Ovary (tissue), 9 donors: ENCODE results near the gene EIF4E1B. TPM values are rescaled to one million over a fixed set of nuclear protein-coding genes. Genes with fewer than 3 reads are reported as not detected.

Experiments used
- DNase-seq, 5 donors: peaks; one replicate each; pipeline ENCODE4 v3.0.0-alpha.2; 2019 to 2020
- H3K27ac ChIP-seq, 2 donors: fragments of 200-600 bp; one replicate each; pipeline versions ENCODE4 v1.5.1 to v1.8.0; 2019 to 2022
- H3K27me3 ChIP-seq: fragments of 200-600 bp; one replicate; pipeline ENCODE4 v1.8.0; 2022
- H3K36me3 ChIP-seq: fragments of 200-600 bp; sonication (generic); one replicate; pipeline ENCODE4 v1.5.1; 2019
- H3K4me1 ChIP-seq: one replicate; pipeline ENCODE4 v1.8.1; 2013; ENCODE audit warnings: mild to moderate bottlenecking, moderate library complexity; ENCODE audit not compliant: insufficient read depth
- H3K4me3 ChIP-seq: fragments of 200-600 bp; sonication (generic); one replicate; pipeline ENCODE4 v1.5.1; 2017
- H3K9me3 ChIP-seq, 2 donors: fragments of 200-600 bp in 1 of 2; sonication (generic) in 1 of 2; one replicate each; pipeline versions ENCODE4 v1.5.1 to v1.8.1; 2013 to 2019; ENCODE audit warnings: mild to moderate bottlenecking in 1 of 2, moderate library complexity in 1 of 2
- CTCF ChIP-seq, 3 donors: fragments of 450-650 bp in 2 of 3; fragments of 200-600 bp in 1 of 3; IDR thresholded peaks; one replicate each; pipeline versions ENCODE4 v1.5.1 to v1.8.0; 2016 to 2022; ENCODE audit warnings: antibody characterized with exemption in 3 of 3, mild to moderate bottlenecking in 1 of 3
- EP300 ChIP-seq: sonication (generic); formaldehyde crosslinking; IDR thresholded peaks from one replicate; pipeline ENCODE4 v1.6.1; 2017; ENCODE audit warnings: antibody characterized with exemption
- POLR2A ChIP-seq: fragments of 450-650 bp; IDR thresholded peaks from one replicate; pipeline ENCODE4 v1.6.1; 2017; ENCODE audit warnings: antibody characterized with exemption, mild to moderate bottlenecking, moderate library complexity
- WGBS, 3 donors: extraction: QIAGEN DNeasy Blood & Tissue Kit in 1 of 3; methylation state at CpG; one replicate each; pipeline versions ENCODE4 v1.1.5 to v1.1.7; 2013 to 2017; 5-methylcytosine and 5-hydroxymethylcytosine counted together
- intact Hi-C, 4 donors: fragments of 100-400 bp; cut with DNase I; formaldehyde crosslinking; loops; one replicate each; pipeline versions ENCODE4 v1.11.0 to v1.15.1; 2022 to 2023
- polyA plus RNA-seq, 2 donors: library from polyadenylated mRNA; stranded (reverse); fragments of 200-250 nt in 1 of 2; fragments of 350-450 nt in 1 of 2; fragmentation: Illumina TruSeq in 1 of 2; extraction: RNeasy Lipid Tissue Mini Kit (QIAGEN cat#74804) in 1 of 2; gene quantifications; one replicate each; pipeline ENCODE4 v1.2.3, GENCODE V29; 2013 to 2014
- total RNA-seq, 7 donors: library from RNA; depleted of rRNA in 2 of 7; stranded (reverse); fragments of >200 nt in 2 of 7; fragmentation: NEBNext Ultra II Directional in 3 of 7; extraction: Animal tissue kit (Norgen Biotek cat#: 25700) in 3 of 7; gene quantifications; one replicate each; pipeline versions ENCODE4 v1.1.0 to v1.2.4, GENCODE V29; 2016 to 2023
- donor health status: DM: no; HTN: no; CAD: no; lungs with moderate emphysema.
- donor health status: DM: no; HTN: no; CAD: no.
- donor health status: Bipolar disorder and iron deficiency.
- donor health status: DM: yes; HTN: yes; CAD: no.
- donor health status: DM: no; HTN: no; CAD: no.
- donor health status: DM: yes; HTN: yes; CAD: no.

Gene EIF4E1B
- total and polyA plus RNA-seq, 9 donors: 0.61 TPM; not detected in 8

GRCh38 chr5:176603091-176603490, 27.4 kb upstream of the EIF4E1B start:
- Histone ChIP-seq H3K4me3 (no peak overlapping the region), H3K27me3 (no peaks in the 10 kb centered on the region), H3K9me3 (no peaks in the 10 kb centered on the region), H3K27ac (no peak overlapping the region), H3K4me1 (no peaks in the 10 kb centered on the region), H3K36me3 (no peaks in the 10 kb centered on the region)
- intact Hi-C loops: no loop called here
- no peak for TF ChIP-seq EP300
- TF ChIP-seq POLR2A: no peak
- TF ChIP-seq CTCF (IDR thresholded peaks at IDR 0.05): no peak
- 16 to 25% (median 19%) methylated on average over 2 of the region's 2 CpGs for WGBS, 3 donors
- DNase-seq: no peak

GRCh38 chr5:176606032-176606431, 24.4 kb upstream of the EIF4E1B start:
- peaks cover 2% of the 10 kb centered on the region for H3K27me3 ChIP-seq
- TF ChIP-seq POLR2A (no peak), CTCF (IDR thresholded peaks at IDR 0.05) (no peak), EP300 (no peak)
- WGBS, 3 donors: 36 to 43% (median 37%) methylated on average over 3 of the region's 3 CpGs
- no peak for DNase-seq
- H3K36me3 ChIP-seq: no peaks in the 10 kb centered on the region
- H3K4me1 ChIP-seq: peaks cover 4% of the 10 kb centered on the region
- no peak overlapping the region for H3K4me3 ChIP-seq
- H3K27ac ChIP-seq: no peak overlapping the region
- H3K9me3 ChIP-seq: no peaks in the 10 kb centered on the region
- intact Hi-C loops: no loop called here

GRCh38 chr5:176606875-176607274, 23.6 kb upstream of the EIF4E1B start:
- H3K27ac ChIP-seq: no peak overlapping the region
- intact Hi-C loops: no loop called here
- no peak for DNase-seq
- no peaks in the 10 kb centered on the region for H3K9me3 ChIP-seq
- H3K4me1 ChIP-seq: peaks cover 4% of the 10 kb centered on the region
- 83 to 86% (median 85%) methylated on average over 3 of the region's 3 CpGs for WGBS, 3 donors
- peaks cover 2% of the 10 kb centered on the region for H3K27me3 ChIP-seq
- TF ChIP-seq CTCF (IDR thresholded peaks at IDR 0.05): no peak
- TF ChIP-seq POLR2A: no peak
- TF ChIP-seq EP300: no peak
- no peak overlapping the region for H3K4me3 ChIP-seq
- H3K36me3 ChIP-seq: no peaks in the 10 kb centered on the region

- 90 to 93% (median 90%) methylated on average over 3 to 4 of the region's 4 CpGs for WGBS, 3 donors
- TF ChIP-seq EP300: no peak
- TF ChIP-seq POLR2A: no peak
- no peak for TF ChIP-seq CTCF (IDR thresholded peaks at IDR 0.05)
- no peak for DNase-seq
- intact Hi-C loops: no loop called here
- Histone ChIP-seq H3K4me3 (no peak overlapping the region), H3K36me3 (no peaks in the 10 kb centered on the region), H3K27me3 (peaks cover 2% of the 10 kb centered on the region), H3K4me1 (peaks cover 4% of the 10 kb centered on the region), H3K27ac (no peak overlapping the region), H3K9me3 (no peaks in the 10 kb centered on the region)
Observed at GRCh38 chr5:176608142-176608705, 22.3 kb upstream of the EIF4E1B start.
